ENCODE results near the gene ALOX15. TPM values are rescaled to one million over a fixed set of nuclear protein-coding genes. Genes with fewer than 3 reads are reported as not detected.

The ALOX15 gene
- total RNA-seq, 2 experiments from 2014 or later: 0.36 TPM; not detected in 1

- Histone ChIP-seq H3K27ac (ENCODE audit: low read depth in 1 of 2, low read length in 2 of 2) (no peak overlapping the region), H3K36me3 (ENCODE audit: insufficient read depth, low read length) (no peaks in the 10 kb centered on the region), H3K27me3 (ENCODE audit: control insufficient read depth in 1 of 2, insufficient read depth in 2 of 2, low read length in 2 of 2) (no peaks in the 10 kb centered on the region), H3K9me3 (ENCODE audit: control insufficient read depth in 1 of 2, insufficient read depth in 1 of 2, low read length in 2 of 2) (no peaks in the 10 kb centered on the region), H3K4me1 (ENCODE audit: insufficient read depth, low read length) (peaks cover under 1% of the 10 kb centered on the region), H3K4me3 (ENCODE audit: low read length) (no peak overlapping the region)
- no peak for ATAC-seq (ENCODE audit: poor library complexity)
- intact Hi-C loops (cut with DNase I, micrococcal nuclease): no loop called here
- no peak for TF ChIP-seq CTCF (IDR thresholded peaks at IDR 0.05)
- Mint-ChIP-seq H3K4me3 (no peak overlapping the region), H3K27me3 (peaks cover 7% of the 10 kb centered on the region), H3K36me3 (ENCODE audit: low read depth) (no peaks in the 10 kb centered on the region), H3K9me3 (no peaks in the 10 kb centered on the region), H3K27ac (no peak overlapping the region), H3K4me1 (ENCODE audit: low read depth) (no peaks in the 10 kb centered on the region)
- CTCF ChIA-PET: no interaction called here
- no peak for DNase-seq
- POLR2A ChIA-PET: no interaction called here
Measured at GRCh38 chr17:4600563-4600962, 40.9 kb downstream of the ALOX15 start.

- no peaks in the 10 kb centered on the region for H3K4me1 Mint-ChIP-seq (ENCODE audit: low read depth)
- TF ChIP-seq CTCF (IDR thresholded peaks at IDR 0.05): no peak
- Histone ChIP-seq H3K4me1 (ENCODE audit: insufficient read depth, low read length) (peaks cover 8% of the 10 kb centered on the region), H3K36me3 (ENCODE audit: insufficient read depth, low read length) (no peaks in the 10 kb centered on the region), H3K4me3 (ENCODE audit: low read length) (no peak overlapping the region), H3K9me3 (ENCODE audit: control insufficient read depth in 1 of 2, insufficient read depth in 1 of 2, low read length in 2 of 2) (peaks cover 0 to under 1% of the 10 kb centered on the region in 2 experiments), H3K27me3 (ENCODE audit: control insufficient read depth in 1 of 2, insufficient read depth in 2 of 2, low read length in 2 of 2) (peaks cover 0 to 3% of the 10 kb centered on the region in 2 experiments), H3K27ac (ENCODE audit: low read depth in 1 of 2, low read length in 2 of 2) (no peak overlapping the region)
- CTCF ChIA-PET: no interaction called here
- H3K4me3 Mint-ChIP-seq: no peak overlapping the region
- ATAC-seq (ENCODE audit: poor library complexity) (no peak), DNase-seq (no peak)
- no peaks in the 10 kb centered on the region for H3K9me3 Mint-ChIP-seq
- peaks cover 7% of the 10 kb centered on the region for H3K27me3 Mint-ChIP-seq
- H3K36me3 Mint-ChIP-seq (ENCODE audit: low read depth): no peaks in the 10 kb centered on the region
- intact Hi-C loops (cut with DNase I, micrococcal nuclease): no loop called here
- H3K27ac Mint-ChIP-seq: no peak overlapping the region
- POLR2A ChIA-PET: no interaction called here
Measured at GRCh38 chr17:4599505-4600281, 41.8 kb downstream of the ALOX15 start.

GRCh38 chr17:4598776-4599504 lies 42.5 kb downstream of the ALOX15 start:
- H3K27ac Mint-ChIP-seq: no peak overlapping the region
- POLR2A ChIA-PET: no interaction called here

More at GRCh38 chr17:4598776-4599504, 42.5 kb downstream of the ALOX15 start:
- Histone ChIP-seq H3K27ac (ENCODE audit: low read depth in 1 of 2, low read length in 2 of 2) (no peak overlapping the region), H3K4me3 (ENCODE audit: low read length) (no peak overlapping the region), H3K9me3 (ENCODE audit: control insufficient read depth in 1 of 2, insufficient read depth in 1 of 2, low read length in 2 of 2) (peaks cover 0 to 4% of the 10 kb centered on the region in 2 experiments), H3K36me3 (ENCODE audit: insufficient read depth, low read length) (no peaks in the 10 kb centered on the region), H3K4me1 (ENCODE audit: insufficient read depth, low read length) (peaks cover 8% of the 10 kb centered on the region), H3K27me3 (ENCODE audit: control insufficient read depth in 1 of 2, insufficient read depth in 2 of 2, low read length in 2 of 2) (peaks cover 0 to 3% of the 10 kb centered on the region in 2 experiments)
- Mint-ChIP-seq H3K4me1 (ENCODE audit: low read depth) (no peaks in the 10 kb centered on the region), H3K9me3 (no peaks in the 10 kb centered on the region), H3K36me3 (ENCODE audit: low read depth) (no peaks in the 10 kb centered on the region), H3K4me3 (no peak overlapping the region), H3K27me3 (peaks cover 4% of the 10 kb centered on the region)
- ATAC-seq (ENCODE audit: poor library complexity) (no peak), DNase-seq (no peak)
- CTCF ChIA-PET: no interaction called here
- TF ChIP-seq CTCF (IDR thresholded peaks at IDR 0.05): no peak
- intact Hi-C loops (cut with DNase I, micrococcal nuclease): no loop called here

Data from CD4-positive, alpha-beta T cell (primary cell).